CD14-positive monocyte (primary cell): ENCODE measurements around the gene NEMF. TPM values are rescaled to one million over a fixed set of nuclear protein-coding genes. Genes with fewer than 3 reads are reported as not detected.
A peak's percentile ranks its signal among the peaks of the same experiment; 100 is the strongest.

Experiments
- DNase-seq, 3 donors: peaks; one replicate each; pipeline ENCODE4 v3.0.0-alpha.2; 2011 to 2022
- H2AFZ ChIP-seq: 2 replicates; pipeline ENCODE4 v1.6.0; 2012; ENCODE audit warnings: mild to moderate bottlenecking, low read depth, low read length, inconsistent platforms; ENCODE audit not compliant: insufficient read depth, poor library complexity, severe bottlenecking
- H3K27ac ChIP-seq, 2 donors: 1 replicate in 1 of 2; 2 replicates in 1 of 2; pipeline ENCODE4 v1.5.1; 2012 to 2013; ENCODE audit warnings: low read length in 2 of 2, control low read depth in 1 of 2, inconsistent platforms in 1 of 2, low read depth in 1 of 2, mild to moderate bottlenecking in 1 of 2
- H3K27me3 ChIP-seq, 2 donors: one replicate each; pipeline versions ENCODE4 v1.6.0 to v1.6.1; 2011 to 2013; ENCODE audit warnings: low read length in 2 of 2; ENCODE audit not compliant: control insufficient read depth in 2 of 2, insufficient read depth in 2 of 2
- H3K36me3 ChIP-seq, 2 donors: replicated peaks in 1 of 2; 1 replicate in 1 of 2; 2 replicates in 1 of 2; pipeline versions ENCODE4 v1.5.1 to v1.6.1; 2012 to 2013; ENCODE audit warnings: low read length in 2 of 2, control low read depth in 1 of 2, inconsistent platforms in 1 of 2, mild to moderate bottlenecking in 1 of 2; ENCODE audit not compliant: insufficient read depth in 2 of 2, control insufficient read depth in 1 of 2
- H3K4me1 ChIP-seq, 2 donors: 1 replicate in 1 of 2; 2 replicates in 1 of 2; pipeline versions ENCODE4 v1.5.1 to v1.6.1; 2012 to 2013; ENCODE audit warnings: low read length in 2 of 2, control low read depth in 1 of 2, inconsistent platforms in 1 of 2, mild to moderate bottlenecking in 1 of 2, moderate library complexity in 1 of 2; ENCODE audit not compliant: insufficient read depth in 2 of 2, control insufficient read depth in 1 of 2
- H3K4me2 ChIP-seq: replicated peaks from 2 replicates; pipeline ENCODE3; 2012; ENCODE audit warnings: low read length, moderate library complexity, mild to moderate bottlenecking; ENCODE audit not compliant: poor library complexity, severe bottlenecking; ENCODE audit errors: extremely low read depth
- H3K4me3 ChIP-seq, 3 experiments: fragments of 200-600 bp in 1 of 3; sonication (generic) in 1 of 3; replicated peaks in 1 of 3; 1 replicate in 2 of 3; 2 replicates in 1 of 3; pipeline ENCODE4 v1.5.1; 2011 to 2013; ENCODE audit warnings: low read length in 3 of 3, mild to moderate bottlenecking in 3 of 3, control low read depth in 2 of 3, low read depth in 2 of 3, inconsistent platforms in 1 of 3, moderate library complexity in 1 of 3
- H3K79me2 ChIP-seq: 2 replicates; pipeline ENCODE4 v1.6.0; 2012; ENCODE audit warnings: mild to moderate bottlenecking, control low read depth, inconsistent platforms, low read length, moderate library complexity; ENCODE audit not compliant: insufficient read depth
- H3K9ac ChIP-seq: 2 replicates; pipeline ENCODE4 v1.6.0; 2017; ENCODE audit warnings: low read length, mild to moderate bottlenecking; ENCODE audit not compliant: insufficient read depth, poor library complexity, severe bottlenecking
- H3K9me3 ChIP-seq, 2 donors: replicated peaks in 1 of 2; 1 replicate in 1 of 2; 2 replicates in 1 of 2; pipeline versions ENCODE4 v1.5.1 to v1.6.1; 2012 to 2013; ENCODE audit warnings: low read length in 2 of 2, control low read depth in 1 of 2; ENCODE audit not compliant: control insufficient read depth in 1 of 2, insufficient read depth in 1 of 2
- H4K20me1 ChIP-seq: 2 replicates; pipeline ENCODE4 v1.6.0; 2012; ENCODE audit warnings: mild to moderate bottlenecking, low read length, control low read depth, moderate library complexity; ENCODE audit not compliant: insufficient read depth
- H3K27ac Mint-ChIP-seq, 7 donors: one replicate each; pipeline ENCODE4 v1.8.0; 2020; ENCODE audit warnings: mild to moderate bottlenecking in 7 of 7, mixed read lengths in 7 of 7, moderate library complexity in 6 of 7, inconsistent platforms in 2 of 7
- H3K27me3 Mint-ChIP-seq, 3 donors: one replicate each; pipeline ENCODE4 v1.8.0; 2021 to 2022; ENCODE audit warnings: low read depth in 3 of 3, mild to moderate bottlenecking in 3 of 3, mixed read lengths in 3 of 3, moderate library complexity in 3 of 3, inconsistent platforms in 1 of 3
- H3K36me3 Mint-ChIP-seq, 2 donors: one replicate each; pipeline ENCODE4 v1.8.0; 2020; ENCODE audit warnings: mixed read lengths in 2 of 2, inconsistent platforms in 1 of 2, mild to moderate bottlenecking in 1 of 2
- H3K4me1 Mint-ChIP-seq: one replicate; pipeline ENCODE4 v1.8.0; 2020; ENCODE audit warnings: mild to moderate bottlenecking, mixed read lengths
- H3K4me3 Mint-ChIP-seq, 2 donors: one replicate each; pipeline ENCODE4 v1.8.0; 2020; ENCODE audit warnings: mild to moderate bottlenecking in 2 of 2, mixed read lengths in 2 of 2, moderate library complexity in 1 of 2
- H3K9me3 Mint-ChIP-seq, 7 donors: one replicate each; pipeline ENCODE4 v1.8.0; 2020 to 2022; ENCODE audit warnings: mixed read lengths in 7 of 7, mild to moderate bottlenecking in 6 of 7, moderate library complexity in 6 of 7, inconsistent platforms in 2 of 7
- WGBS: methylation state at CpG from one replicate; pipeline ENCODE4 v1.1.5; 2013; ENCODE audit warnings: missing lambda C conversion rate; ENCODE audit not compliant: insufficient coverage; 5-methylcytosine and 5-hydroxymethylcytosine counted together
- intact Hi-C, 2 donors: fragments of 100-400 bp; cut with micrococcal nuclease; formaldehyde crosslinking; loops; one replicate each; pipeline versions ENCODE4 v1.15.0 to v1.15.1; 2023
- polyA plus RNA-seq, 3 donors: library from polyadenylated mRNA; depleted of rRNA in 1 of 3; unstranded in 2 of 3; stranded (reverse) in 1 of 3; fragments of 300-500 nt in 2 of 3; fragments of >200 nt in 1 of 3; fragmentation: Illumina TruSeq in 2 of 3; gene quantifications; 1 replicate in 2 of 3; 2 replicates in 1 of 3; pipeline ENCODE4 v1.2.3, GENCODE V29; 2012 to 2021
- TF ChIP-seq, protein P1 (sequence below): fragments of 200-600 bp; IDR thresholded peaks from one replicate; pipeline ENCODE4 v1.8.0; 2022; ENCODE audit warnings: antibody characterized with exemption, mild to moderate bottlenecking

Gene NEMF
- polyA plus RNA-seq, 3 donors, result 18.3 to 27.6 (median 22.2) TPM

DNA sequence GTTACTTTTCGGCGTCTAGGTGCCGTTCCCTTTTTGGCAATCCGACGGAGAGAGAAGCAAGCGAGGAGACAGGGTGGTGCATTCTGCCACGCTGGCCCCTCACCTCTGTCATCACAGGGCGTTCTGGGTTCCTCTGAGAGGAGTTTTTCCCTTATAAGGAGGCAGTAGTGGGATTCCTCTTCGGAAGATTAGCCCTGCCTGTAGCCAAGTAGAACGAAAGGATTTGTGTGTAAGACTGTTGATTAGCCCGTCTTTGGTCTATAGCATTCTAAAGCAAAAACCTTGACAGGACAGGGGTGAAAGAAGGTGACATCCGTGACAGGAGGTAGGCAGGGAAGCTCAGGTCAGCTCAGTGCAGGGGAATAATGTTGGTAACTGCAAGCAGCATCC is 9.1 kb upstream of the NEMF start:
- intact Hi-C loops, result loop anchor here (2.0 to 5.0 kb wide), 4 partner anchors 31 to 256 kb away; partner anchors contain the start of genes ARF6 (in 1 of the 2) and VCPKMT (in 1 of the 2)
- H3K27me3 ChIP-seq, result no peaks in the 10 kb centered on the region
- peaks cover 22% of the 10 kb centered on the region for H3K4me1 Mint-ChIP-seq
- TF ChIP-seq, protein P1, sequence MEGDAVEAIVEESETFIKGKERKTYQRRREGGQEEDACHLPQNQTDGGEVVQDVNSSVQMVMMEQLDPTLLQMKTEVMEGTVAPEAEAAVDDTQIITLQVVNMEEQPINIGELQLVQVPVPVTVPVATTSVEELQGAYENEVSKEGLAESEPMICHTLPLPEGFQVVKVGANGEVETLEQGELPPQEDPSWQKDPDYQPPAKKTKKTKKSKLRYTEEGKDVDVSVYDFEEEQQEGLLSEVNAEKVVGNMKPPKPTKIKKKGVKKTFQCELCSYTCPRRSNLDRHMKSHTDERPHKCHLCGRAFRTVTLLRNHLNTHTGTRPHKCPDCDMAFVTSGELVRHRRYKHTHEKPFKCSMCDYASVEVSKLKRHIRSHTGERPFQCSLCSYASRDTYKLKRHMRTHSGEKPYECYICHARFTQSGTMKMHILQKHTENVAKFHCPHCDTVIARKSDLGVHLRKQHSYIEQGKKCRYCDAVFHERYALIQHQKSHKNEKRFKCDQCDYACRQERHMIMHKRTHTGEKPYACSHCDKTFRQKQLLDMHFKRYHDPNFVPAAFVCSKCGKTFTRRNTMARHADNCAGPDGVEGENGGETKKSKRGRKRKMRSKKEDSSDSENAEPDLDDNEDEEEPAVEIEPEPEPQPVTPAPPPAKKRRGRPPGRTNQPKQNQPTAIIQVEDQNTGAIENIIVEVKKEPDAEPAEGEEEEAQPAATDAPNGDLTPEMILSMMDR, result no peak
- peak; percentile 57 to 59 (median 57) for DNase-seq
- no peaks in the 10 kb centered on the region for H3K36me3 Mint-ChIP-seq
- peak overlapping the region; percentile 90 to 91 for H3K27ac ChIP-seq
- H3K4me2 ChIP-seq, result peak overlapping the region; percentile 83
- 0% methylated on average over 2 of the region's 12 CpGs for WGBS
- peaks cover 0 to 7% (median 3%) of the 10 kb centered on the region in 7 donors for H3K9me3 Mint-ChIP-seq
- no peaks in the 10 kb centered on the region for H3K36me3 ChIP-seq
- peak overlapping the region; percentile 93 for H2AFZ ChIP-seq
- peaks cover 0 to 5% (median 0%) of the 10 kb centered on the region in 3 donors for H3K27me3 Mint-ChIP-seq
- H3K4me3 Mint-ChIP-seq, result peak overlapping the region in 1 of 2 donors; percentile 98
- no peaks in the 10 kb centered on the region for H3K9me3 ChIP-seq
- peak overlapping the region; percentile 88 to 99 (median 97) for H3K4me3 ChIP-seq
- peaks cover 12% of the 10 kb centered on the region for H3K79me2 ChIP-seq
- H3K9ac ChIP-seq, result peak overlapping the region; percentile 79
- no peak overlapping the region for H3K27ac Mint-ChIP-seq
- no peaks in the 10 kb centered on the region for H4K20me1 ChIP-seq
- peaks cover 47 to 53% of the 10 kb centered on the region in 2 donors for H3K4me1 ChIP-seq

DNA sequence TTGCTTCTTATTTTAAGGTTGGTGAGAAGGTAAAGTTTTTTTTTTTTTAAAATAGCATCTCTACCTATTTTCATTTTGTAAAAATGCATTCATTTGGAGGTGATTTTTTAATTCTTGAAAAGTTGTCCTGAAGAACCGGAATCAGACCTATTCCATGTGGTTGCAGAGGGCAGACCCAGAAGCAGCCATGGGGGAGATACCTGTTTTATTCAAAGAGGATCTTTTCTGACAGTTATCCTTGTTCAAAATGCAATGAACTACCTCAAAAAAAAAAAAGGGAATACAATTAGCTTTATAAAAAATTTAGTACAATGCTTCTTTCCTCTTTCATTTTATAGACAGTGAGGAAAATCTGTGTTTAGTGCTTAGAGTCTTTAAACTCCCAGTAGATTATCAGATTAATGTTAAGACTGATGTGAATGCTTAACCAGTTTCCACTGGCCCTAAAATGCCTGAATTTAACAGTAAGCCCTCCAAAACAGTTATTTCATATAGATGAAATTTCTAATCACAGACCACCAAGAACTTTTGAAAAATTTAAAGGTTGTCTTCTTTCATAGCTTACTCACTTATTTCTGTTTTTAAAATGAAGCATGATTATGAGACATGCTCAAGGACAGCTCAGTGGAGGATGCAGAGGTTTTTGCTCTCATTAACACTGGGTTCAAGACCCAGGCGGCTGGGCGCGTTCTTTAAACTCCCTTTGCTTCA is 8.6 kb upstream of the NEMF start:
- intact Hi-C loops, result loop anchor here (5.0 kb wide), 3 partner anchors 36 to 256 kb away; partner anchors contain the start of gene VCPKMT (in 1 of the 2)
- H3K79me2 ChIP-seq, result peaks cover 12% of the 10 kb centered on the region
- Mint-ChIP-seq H3K36me3 (no peaks in the 10 kb centered on the region), H3K9me3 (peaks cover 0 to 7% (median 3%) of the 10 kb centered on the region in 7 donors), H3K4me3 (peak overlapping the region in 1 of 2 donors; percentile 98), H3K27ac (no peak overlapping the region), H3K4me1 (peaks cover 22% of the 10 kb centered on the region), H3K27me3 (peaks cover 0 to 5% (median 0%) of the 10 kb centered on the region in 3 donors)
- TF ChIP-seq, protein P1, result no peak
- H4K20me1 ChIP-seq, result no peaks in the 10 kb centered on the region
- no peak for DNase-seq
- H3K27ac ChIP-seq, result peak overlapping the region; percentile 90 to 91
- WGBS, result no CpG with 5 or more reads among the region's 4 CpGs
- peaks cover 47 to 53% of the 10 kb centered on the region in 2 donors for H3K4me1 ChIP-seq
- peak overlapping the region; percentile 79 for H3K9ac ChIP-seq
- peak overlapping the region; percentile 88 to 99 (median 97) for H3K4me3 ChIP-seq
- H3K36me3 ChIP-seq, result no peaks in the 10 kb centered on the region
- no peaks in the 10 kb centered on the region for H3K27me3 ChIP-seq
- H3K4me2 ChIP-seq, result peak overlapping the region; percentile 83
- peak overlapping the region; percentile 93 for H2AFZ ChIP-seq
- H3K9me3 ChIP-seq, result no peaks in the 10 kb centered on the region
